DMS 273 (cell line): Measurements from ENCODE around the gene TAF13.

Source experiments
- DNase-seq: peaks from one replicate; lab custom pipeline; 2025; ENCODE audit not compliant: unreplicated experiment; lab: John Stamatoyannopoulos, UW

Gene TAF13

GRCh38 chr1:109075531-109076490 is at the start of gene TAF13:
TSS of gene TAF13 (minus strand) at chr1:109076003. CDS start at chr1:109075947, 56 bp downstream.
- peak; percentile 98 for DNase-seq

GRCh38 chr1:109120356-109120755 is 44.6 kb upstream of the TAF13 start:
- no peak for DNase-seq

GRCh38 chr1:109118089-109118488 is 42.3 kb upstream of the TAF13 start:
- DNase-seq = peak; percentile 63

GRCh38 chr1:109116286-109116685 is 40.5 kb upstream of the TAF13 start:
- DNase-seq = no peak

GRCh38 chr1:109115685-109116084 is 39.9 kb upstream of the TAF13 start:
- DNase-seq = no peak

- no peak for DNase-seq
Measured at GRCh38 chr1:109114342-109114674, 38.5 kb upstream of the TAF13 start.

GRCh38 chr1:109113590-109114341 is 38.0 kb upstream of the TAF13 start, which contains the start of gene ELAPOR1:
TSS of gene ELAPOR1 (plus strand) at chr1:109114115. CDS start at chr1:109114184, 69 bp downstream.
- peak; percentile 71 for DNase-seq

- DNase-seq = peak; percentile 98
Measured at GRCh38 chr1:109112652-109113285, 37.0 kb upstream of the TAF13 start.

GRCh38 chr1:109112056-109112651 is 36.4 kb upstream of the TAF13 start:
- peak; percentile 57 for DNase-seq

GRCh38 chr1:109111386-109112055 is 35.7 kb upstream of the TAF13 start:
- no peak for DNase-seq

GRCh38 chr1:109109906-109110305 is 34.1 kb upstream of the TAF13 start:
- DNase-seq = no peak

- no peak for DNase-seq
Measured at GRCh38 chr1:109107785-109108184, 32.0 kb upstream of the TAF13 start.

GRCh38 chr1:109105881-109106280 is 30.1 kb upstream of the TAF13 start:
- peak; percentile 48 for DNase-seq

- DNase-seq = no peak
Measured at GRCh38 chr1:109104364-109105151, 28.8 kb upstream of the TAF13 start.

- DNase-seq = peak; percentile 99
Measured at GRCh38 chr1:109099938-109100773, 24.4 kb upstream of the TAF13 start.

- no peak for DNase-seq
Measured at GRCh38 chr1:109096120-109096519, 20.3 kb upstream of the TAF13 start.

GRCh38 chr1:109095631-109096030 is 19.8 kb upstream of the TAF13 start:
- no peak for DNase-seq

- no peak for DNase-seq
Measured at GRCh38 chr1:109094871-109095270, 19.1 kb upstream of the TAF13 start.

GRCh38 chr1:109094377-109094803 is 18.6 kb upstream of the TAF13 start:
- no peak for DNase-seq
